K562 (cell line): Measurements from ENCODE around the gene BUB3.

Experiments
- GABPB2 ChIP-seq: fragments of 250-450 bp; sonication (Bioruptor Pico); conservative IDR thresholded peaks from 2 replicates; pipeline ENCODE4 v1.5.1; 2021; ENCODE audit warnings: mild to moderate bottlenecking
- POLR2AphosphoS2 ChIP-seq: IDR thresholded peaks from 2 replicates; pipeline ENCODE4 v1.6.1; 2012; ENCODE audit warnings: low read length, improper control_type of control experiment
- PTRF ChIP-seq: fragments of 450-650 bp; IDR thresholded peaks from 2 replicates; pipeline ENCODE4 v1.6.1; 2016; ENCODE audit warnings: mild to moderate bottlenecking, missing genetic modification characterization, missing compliant biosample characterization
- ZBTB1 ChIP-seq: sonication (generic); formaldehyde crosslinking; IDR thresholded peaks from 2 replicates; pipeline ENCODE4 v1.8.1; 2023; ENCODE audit warnings: missing genetic modification reagents, low read depth, mild to moderate bottlenecking, borderline replicate concordance
- TF ChIP-seq, protein P1 (sequence below): sonication (generic); formaldehyde crosslinking; IDR thresholded peaks from 2 replicates; pipeline ENCODE4 v1.8.0; 2022; ENCODE audit warnings: mild to moderate bottlenecking, missing genetic modification reagents
- TF ChIP-seq, protein P2 (sequence below), 3 experiments: IDR thresholded peaks in 2 of 3; conservative IDR thresholded peaks in 1 of 3; 2 replicates each; pipeline ENCODE4 v1.5.1; 2011 to 2012; ENCODE audit warnings: low read length in 3 of 3, mild to moderate bottlenecking in 3 of 3, control low read depth in 2 of 3, improper control_type of control experiment in 1 of 3, inconsistent platforms in 1 of 3, low read depth in 1 of 3, mixed read lengths in 1 of 3, moderate library complexity in 1 of 3; ENCODE audit not compliant: insufficient read depth in 2 of 3

DNA sequence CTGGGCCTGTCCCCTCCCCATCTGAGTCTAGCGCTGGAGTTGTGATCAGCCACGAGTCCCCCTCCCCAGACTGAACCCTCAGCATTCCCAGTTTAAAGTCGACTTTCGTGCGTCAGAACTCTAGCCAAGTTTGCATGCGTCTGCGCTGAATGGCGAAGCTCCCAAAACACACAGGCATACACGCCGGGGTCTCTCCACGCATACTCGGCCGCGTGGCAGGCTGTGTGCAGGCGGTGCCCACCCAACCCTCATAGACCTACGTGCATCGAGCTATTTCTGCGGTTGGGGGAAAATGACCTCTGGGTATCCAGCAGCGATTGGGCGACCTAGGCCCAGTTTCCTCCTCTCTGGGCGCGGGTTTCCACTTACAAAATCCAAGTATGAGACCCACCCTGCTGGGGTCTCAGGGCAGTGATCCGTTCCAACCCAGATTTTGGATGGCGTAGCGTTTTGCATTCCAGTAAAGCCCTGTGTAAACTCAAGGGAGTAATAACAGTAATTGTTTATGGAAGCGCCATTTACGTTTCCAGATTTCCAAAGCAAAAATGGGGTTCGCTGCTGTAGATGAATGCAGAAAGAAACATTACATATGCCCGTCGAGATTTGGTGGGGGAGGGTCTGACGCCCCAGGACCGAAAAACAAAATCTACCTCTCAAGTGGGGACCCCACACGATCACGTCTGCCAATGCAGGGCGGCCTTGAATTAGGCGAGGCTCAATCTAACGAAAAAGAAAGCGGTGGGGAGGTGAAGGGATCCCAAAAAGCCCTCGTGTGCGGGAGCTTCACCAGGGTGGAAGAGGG, 20.5 kb upstream of the BUB3 start:
- TF ChIP-seq PTRF: no peak
- no peak for TF ChIP-seq POLR2AphosphoS2
- TF ChIP-seq ZBTB1: no peak
- no peak for TF ChIP-seq GABPB2
- TF ChIP-seq, protein P1, sequence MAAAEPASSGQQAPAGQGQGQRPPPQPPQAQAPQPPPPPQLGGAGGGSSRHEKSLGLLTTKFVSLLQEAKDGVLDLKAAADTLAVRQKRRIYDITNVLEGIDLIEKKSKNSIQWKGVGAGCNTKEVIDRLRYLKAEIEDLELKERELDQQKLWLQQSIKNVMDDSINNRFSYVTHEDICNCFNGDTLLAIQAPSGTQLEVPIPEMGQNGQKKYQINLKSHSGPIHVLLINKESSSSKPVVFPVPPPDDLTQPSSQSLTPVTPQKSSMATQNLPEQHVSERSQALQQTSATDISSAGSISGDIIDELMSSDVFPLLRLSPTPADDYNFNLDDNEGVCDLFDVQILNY (CRISPR knock-in tag): no peak
- TF ChIP-seq, protein P2, sequence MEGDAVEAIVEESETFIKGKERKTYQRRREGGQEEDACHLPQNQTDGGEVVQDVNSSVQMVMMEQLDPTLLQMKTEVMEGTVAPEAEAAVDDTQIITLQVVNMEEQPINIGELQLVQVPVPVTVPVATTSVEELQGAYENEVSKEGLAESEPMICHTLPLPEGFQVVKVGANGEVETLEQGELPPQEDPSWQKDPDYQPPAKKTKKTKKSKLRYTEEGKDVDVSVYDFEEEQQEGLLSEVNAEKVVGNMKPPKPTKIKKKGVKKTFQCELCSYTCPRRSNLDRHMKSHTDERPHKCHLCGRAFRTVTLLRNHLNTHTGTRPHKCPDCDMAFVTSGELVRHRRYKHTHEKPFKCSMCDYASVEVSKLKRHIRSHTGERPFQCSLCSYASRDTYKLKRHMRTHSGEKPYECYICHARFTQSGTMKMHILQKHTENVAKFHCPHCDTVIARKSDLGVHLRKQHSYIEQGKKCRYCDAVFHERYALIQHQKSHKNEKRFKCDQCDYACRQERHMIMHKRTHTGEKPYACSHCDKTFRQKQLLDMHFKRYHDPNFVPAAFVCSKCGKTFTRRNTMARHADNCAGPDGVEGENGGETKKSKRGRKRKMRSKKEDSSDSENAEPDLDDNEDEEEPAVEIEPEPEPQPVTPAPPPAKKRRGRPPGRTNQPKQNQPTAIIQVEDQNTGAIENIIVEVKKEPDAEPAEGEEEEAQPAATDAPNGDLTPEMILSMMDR (IDR thresholded peaks at IDR 0.05 in 2 of 3, conservative IDR thresholded peaks at IDR 0.05 in 1 of 3; ENCODE audit: insufficient read depth in 2 of 3, low read depth in 1 of 3, low read length in 3 of 3): no peak
